NCI-H774 (cell line): ENCODE measurements around the gene MSANTD3.
"Not testable (repeated sequence)": the region's sequence is repeated elsewhere in the genome, so short reads cannot be mapped to it uniquely, and the experiment has no call there.

Source experiments
- DNase-seq: peaks from one replicate; lab custom pipeline; 2025; lab: John Stamatoyannopoulos, UW

The MSANTD3 gene

DNA sequence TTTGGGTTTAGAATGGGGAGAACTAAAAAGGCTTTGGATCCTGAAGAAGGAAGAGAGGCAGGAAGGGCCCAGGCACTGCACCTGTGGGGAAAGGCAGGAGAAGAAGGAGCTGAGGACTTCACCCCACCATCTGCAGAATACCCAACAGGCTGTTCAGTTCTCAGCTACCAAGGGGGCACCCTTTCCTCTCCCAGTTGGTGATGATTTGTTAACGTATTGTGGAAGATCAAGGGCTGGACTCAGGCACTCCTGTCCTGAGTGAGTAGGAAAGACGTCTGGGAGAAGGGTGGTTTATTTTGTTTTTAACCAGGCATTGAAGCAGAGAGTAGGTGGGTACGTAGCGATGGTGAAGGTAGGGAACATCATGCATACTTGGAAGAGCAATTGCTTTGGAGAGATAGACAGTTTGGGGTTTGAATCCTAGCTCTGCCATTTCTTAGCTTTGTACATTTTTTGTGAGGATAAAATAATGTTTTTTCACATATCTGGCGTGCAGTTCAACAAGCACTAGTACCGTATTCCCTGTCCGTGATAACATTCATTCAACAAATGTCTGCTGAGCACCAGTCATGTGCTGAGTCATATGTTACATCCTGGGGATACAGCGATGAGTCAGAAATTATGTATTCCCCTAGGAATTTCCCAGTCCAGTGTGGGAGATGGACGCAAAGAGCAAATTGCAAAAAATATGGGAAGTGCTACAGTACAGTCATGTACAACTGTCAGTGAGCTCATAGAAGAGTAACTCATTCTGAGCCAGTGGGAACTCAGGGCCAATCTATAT, 2.1 kb downstream of the MSANTD3 start:
- no peak for DNase-seq

GRCh38 chr9:100430286-100430940, 3.5 kb downstream of the MSANTD3 start:
- DNase-seq = no peak

DNA sequence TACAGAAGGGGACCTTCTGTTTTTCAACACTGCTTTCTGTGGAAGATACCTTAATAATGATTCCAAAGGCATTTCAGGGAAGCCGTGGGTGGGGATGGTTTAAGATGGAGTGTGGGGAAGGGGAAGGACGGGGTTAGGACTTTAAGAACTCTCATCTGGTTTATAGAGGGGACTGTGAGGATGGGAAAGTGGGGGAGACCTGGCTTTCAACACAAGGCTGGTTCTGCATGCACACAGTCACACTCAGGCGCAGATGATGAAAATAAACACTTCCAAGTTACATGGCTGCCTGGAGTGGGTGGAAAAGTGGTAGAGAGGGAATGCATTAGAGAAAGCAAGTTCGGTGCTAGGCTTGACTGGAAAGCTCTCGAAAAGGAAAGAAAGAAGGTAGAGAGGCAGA, 4.9 kb downstream of the MSANTD3 start:
- no peak for DNase-seq

GRCh38 chr9:100432736-100433135, 5.8 kb downstream of the MSANTD3 start:
- DNase-seq = no peak

DNA sequence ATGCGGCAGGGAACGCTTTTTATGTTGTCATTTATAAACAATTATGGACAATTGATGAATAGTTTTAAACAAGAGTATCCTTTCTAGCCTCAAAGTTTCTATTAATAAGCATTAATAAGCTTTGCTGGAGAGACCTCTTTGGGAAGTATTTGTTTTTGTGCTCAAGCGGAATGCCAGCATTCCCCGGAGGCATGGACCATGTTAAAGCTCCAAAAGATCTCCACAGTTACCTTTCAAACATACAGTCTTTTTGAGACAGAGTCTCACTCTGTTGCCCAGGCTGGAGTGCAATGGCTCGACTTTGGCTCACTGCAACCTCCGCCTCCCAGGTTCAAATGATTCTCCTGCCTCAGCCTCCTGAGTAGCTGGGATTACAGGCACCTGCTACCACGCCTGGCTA, 9.6 kb downstream of the MSANTD3 start:
- DNase-seq = no peak

DNA sequence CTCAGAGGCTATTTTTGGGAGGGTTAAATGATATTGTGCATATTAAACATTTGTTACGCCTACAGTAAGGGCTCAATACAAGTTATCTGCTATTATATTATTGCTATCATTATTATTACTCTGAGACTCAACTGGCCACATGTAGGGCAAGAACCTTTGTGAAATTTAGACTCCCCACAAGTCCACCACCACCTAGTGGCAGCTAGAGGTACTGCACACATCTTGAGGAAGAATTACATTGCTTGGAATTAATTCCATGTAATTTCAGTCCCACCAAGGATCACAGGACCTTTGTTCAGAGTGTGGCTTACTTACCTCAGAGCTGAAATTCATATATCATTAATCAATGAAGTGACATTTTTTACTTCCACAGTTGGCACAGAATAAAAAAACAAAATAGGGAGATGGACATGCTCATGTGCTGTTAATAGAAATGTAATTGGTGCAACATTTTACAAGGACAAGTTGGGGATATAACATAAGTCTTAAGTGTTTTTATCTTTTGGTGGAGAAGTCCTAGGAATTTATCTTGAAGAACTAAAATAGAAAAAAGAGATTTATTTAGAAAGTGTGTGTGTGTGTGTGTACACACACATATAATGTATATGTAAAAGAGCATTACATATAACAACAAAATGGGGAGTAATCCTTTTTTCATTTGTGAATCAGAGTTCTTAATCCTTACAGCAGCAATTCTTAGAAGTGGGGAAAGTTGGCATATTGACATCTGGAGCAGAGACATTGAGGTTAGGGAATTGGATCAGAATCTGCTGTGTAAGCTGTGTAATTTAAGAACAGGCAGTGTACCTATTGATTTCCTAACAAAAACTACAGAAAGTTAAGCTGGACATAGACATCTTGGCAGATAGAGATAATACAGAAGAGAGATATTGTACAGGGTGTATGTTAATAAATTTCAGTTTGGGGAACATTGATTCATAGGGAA, 11.2 kb downstream of the MSANTD3 start:
- peak; percentile 12 for DNase-seq

DNA sequence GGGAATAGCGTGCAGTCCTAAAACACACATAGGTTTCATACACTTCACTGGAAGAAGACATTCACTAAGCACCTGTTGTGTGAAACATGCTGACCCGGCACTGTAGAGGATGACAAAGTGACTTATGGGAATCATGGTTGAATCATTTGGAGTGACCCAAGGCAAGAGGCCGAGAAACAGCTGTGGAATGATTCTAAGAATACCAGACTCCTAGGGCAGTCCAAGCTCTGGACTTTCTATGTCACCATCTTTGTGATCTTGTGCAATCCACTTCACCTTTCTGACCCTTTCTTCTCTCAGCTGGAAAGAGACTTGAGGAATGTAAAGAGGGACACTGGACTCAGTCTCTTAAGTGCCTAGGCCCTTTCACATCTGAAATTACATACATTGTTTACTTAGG, 13.1 kb downstream of the MSANTD3 start:
- no peak for DNase-seq

- DNase-seq = not testable (repeated sequence)
These were observed 13.5 kb downstream of the MSANTD3 start for GRCh38 chr9:100440487-100440886.

- DNase-seq = no peak
These were observed 15.0 kb downstream of the MSANTD3 start for GRCh38 chr9:100441911-100442361.

DNA sequence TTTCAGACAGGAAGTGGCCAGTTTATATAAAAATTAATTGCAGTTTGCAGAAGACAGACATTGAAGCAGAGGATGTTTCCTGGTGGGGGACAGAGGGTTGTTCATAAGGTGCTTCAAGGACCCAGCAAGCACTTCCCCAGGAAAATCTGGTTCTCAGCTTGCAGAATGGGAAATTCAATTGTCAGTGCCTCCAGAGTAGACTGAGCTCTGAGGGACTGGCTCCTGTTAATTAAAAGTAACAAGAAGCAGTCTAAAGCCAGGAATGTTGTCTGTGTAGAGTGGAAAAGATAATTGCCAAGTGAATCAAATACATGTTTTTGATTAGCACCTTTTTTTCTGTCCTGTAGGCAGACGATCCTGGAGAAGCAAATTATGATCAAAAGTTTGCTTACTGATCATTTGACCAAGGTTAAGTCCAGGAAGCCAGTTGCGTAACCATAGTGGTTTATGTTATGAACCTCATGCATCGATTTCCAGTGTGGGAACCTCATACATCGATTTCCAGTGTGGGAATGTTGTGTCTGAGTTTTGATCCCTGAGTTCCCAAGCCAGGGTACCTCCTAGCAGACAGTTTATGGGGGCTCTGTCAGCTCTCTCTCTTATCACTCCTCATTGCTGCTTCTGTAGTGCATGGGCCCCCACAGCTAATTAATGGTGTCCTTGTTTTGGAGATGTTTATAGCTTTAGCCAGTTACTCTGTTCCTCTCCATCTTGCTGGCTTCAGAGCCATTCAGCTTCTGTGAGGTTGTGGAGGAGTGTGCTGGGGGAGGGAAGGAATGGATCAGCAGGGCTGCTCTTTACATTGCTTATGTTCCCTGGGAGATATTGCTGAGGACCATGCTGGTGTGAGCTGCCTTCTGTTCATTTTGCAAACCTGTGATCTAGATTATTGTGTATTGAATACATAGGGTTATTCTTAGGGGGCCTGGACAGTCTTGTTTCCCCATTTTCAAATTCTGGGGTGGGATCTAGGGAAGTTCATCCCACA, 17.1 kb downstream of the MSANTD3 start:
- no peak for DNase-seq

- no peak for DNase-seq
These were observed 18.4 kb downstream of the MSANTD3 start for GRCh38 chr9:100445161-100445902.

DNA sequence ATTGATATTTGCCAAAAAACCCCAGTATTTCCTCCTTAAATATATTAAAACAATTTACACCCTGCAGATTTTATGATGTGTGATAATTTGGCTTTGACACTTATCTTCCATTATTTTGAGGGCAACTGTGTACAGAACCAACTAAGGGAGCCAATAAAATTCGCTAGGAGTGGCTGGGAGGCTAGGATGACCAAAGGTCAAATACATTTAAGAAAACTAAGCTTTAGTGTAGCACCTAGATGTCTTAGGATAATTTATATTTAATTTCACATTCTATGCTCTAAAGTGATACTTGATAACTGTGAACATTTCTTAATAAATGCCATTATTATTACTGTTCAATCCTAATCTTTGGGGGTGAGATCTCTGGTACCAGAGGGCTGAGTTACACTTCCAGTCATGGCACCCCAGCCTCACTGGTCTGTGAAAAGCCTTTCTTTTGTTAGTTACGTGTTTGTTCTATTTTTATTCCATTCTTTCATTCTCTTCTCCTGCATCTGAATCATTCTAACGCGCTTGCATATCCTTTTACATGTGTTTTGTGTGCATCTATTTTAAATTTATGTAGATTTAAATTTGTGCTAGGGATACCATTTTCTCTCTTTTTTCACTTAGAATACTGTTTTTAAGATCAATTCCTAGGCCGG, 19.1 kb downstream of the MSANTD3 start:
- no peak for DNase-seq

- DNase-seq = no peak
These were observed 20.1 kb downstream of the MSANTD3 start for GRCh38 chr9:100447041-100447440.

- no peak for DNase-seq
These were observed 21.3 kb downstream of the MSANTD3 start for GRCh38 chr9:100448266-100448665.

GRCh38 chr9:100449420-100449819, 22.5 kb downstream of the MSANTD3 start:
- DNase-seq = no peak

DNA sequence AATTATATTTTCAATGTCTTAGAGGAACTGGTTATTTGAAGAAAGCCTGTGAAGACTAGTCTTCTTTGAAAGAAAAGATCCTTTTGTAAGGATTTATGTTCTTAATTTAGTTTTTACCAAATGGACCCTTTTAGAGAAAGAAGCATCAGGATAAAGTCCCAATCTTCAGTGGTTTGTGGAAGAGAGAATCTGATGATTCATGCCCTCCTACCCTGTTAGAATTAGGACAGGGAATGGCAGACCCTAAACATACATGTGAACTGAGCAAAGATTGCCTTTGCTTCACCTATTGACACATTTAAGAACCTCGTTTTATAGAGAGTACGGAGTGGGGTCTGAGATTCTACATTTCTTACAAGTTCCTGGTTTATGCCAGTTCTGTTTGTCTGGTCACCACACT, 26.0 kb downstream of the MSANTD3 start:
- DNase-seq = no peak

- DNase-seq = no peak
These were observed 28.5 kb downstream of the MSANTD3 start for GRCh38 chr9:100455470-100455869.

DNA sequence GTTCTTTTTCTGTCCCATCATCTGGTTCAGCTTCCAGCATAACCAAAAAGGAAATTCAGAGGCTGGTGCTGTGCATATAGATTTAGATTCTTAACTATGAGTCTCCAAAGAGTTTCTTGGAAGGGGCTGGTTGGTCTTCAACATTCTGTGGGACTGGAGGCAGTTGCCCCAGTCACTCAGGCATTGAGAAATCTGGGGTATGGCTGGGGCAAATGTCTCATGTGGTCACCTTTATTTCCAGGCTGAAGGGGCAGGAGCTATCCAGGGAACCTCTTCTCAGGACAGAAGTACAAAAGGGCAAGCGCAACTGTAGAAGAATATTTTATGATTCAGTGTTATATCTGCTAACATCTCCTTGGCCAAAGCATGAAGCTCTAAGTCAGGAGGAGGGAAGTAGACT, 30.6 kb downstream of the MSANTD3 start:
- no peak for DNase-seq

DNA sequence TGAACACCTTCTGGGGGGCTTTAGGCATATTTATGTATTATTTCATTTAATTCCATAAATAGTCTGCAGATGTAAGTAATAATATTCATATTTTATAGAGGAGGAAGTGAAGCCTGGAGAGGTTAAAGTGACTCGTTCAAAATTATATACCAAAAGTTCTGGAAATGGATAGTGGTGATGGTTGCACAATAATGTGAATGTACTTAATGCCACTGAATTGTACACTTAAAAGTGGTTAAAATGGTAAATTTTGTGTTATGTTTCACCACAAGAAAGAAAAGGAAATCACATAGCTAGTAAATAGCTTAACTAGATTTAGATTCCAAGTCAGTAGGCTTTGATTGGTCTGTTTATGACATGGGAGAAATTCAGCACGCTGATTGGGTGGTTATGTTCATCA, 33.0 kb downstream of the MSANTD3 start:
- DNase-seq = no peak

GRCh38 chr9:100465274-100465673, 38.3 kb downstream of the MSANTD3 start:
- DNase-seq = no peak
